ENCODE measurements around the gene ZNF175.

DNA sequence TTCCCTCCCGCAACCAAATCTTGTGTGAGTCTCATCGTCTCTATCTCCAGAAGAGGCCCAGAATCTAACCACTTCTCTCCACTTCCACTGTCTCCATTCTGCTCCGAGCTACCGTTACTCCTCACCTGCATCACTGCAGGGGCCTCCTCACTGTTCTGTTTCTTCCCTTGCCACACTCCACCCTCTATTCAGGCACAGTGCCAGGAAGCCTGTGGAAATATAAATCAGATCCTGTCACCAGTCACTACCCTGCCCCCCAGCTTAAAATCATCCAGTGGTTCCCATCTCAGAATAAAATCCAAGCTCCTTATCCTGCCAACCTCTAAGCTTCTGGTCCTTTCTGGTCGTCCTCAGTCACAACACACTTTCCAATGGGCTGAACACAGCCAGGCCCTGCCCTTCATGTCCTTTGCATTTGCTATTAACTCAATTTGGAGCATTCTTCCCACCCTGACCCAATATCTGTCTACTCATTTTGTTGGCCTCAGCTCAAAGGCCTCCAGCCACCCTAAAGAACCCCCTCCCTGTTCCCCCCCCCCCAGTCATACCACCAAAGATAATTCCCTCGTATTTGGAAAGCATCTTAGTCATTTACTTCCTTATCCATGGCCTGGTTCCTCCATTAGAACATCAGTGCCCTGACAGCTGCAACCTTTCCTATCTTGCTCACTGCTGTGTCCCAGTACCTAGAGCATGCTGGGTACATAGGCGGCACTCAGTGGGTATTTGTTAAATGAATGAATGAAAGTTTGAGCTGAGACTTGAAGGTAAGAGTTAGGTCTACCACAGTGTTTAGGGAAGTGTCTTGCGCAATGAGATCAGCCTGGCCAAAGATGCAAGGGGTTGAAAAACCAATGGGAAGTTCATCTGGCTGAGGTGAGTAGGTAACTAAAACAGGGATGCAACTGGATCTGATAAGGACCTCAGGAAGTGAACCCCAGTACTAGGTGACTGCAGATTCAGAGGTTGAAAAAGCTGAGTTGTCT, 24.4 kb downstream of the ZNF175 start:
- TF ChIP-seq GATA2 (IDR thresholded peaks at IDR 0.05; ENCODE audit: low read depth, low read length) (no peak), GATA3 (IDR thresholded peaks at IDR 0.05; ENCODE audit: low read depth, low read length) (no peak)
